Activated CD4-positive, alpha-beta T cell treated with anti-CD3 and anti-CD28 coated beads for 4 hours (primary cell): ENCODE data around the gene MUC4.
"Not testable (repeated sequence)": the region's sequence is repeated elsewhere in the genome, so short reads cannot be mapped to it uniquely, and the experiment has no call there.

Experiments used
- DNase-seq, 2 donors: peaks; one replicate each; pipeline ENCODE4 v3.0.0-alpha.2; 2020

MUC4 gene

GRCh38 chr3:195713150-195713549 is 98.6 kb downstream of the MUC4 start:
- DNase-seq, result not testable (repeated sequence)

DNA sequence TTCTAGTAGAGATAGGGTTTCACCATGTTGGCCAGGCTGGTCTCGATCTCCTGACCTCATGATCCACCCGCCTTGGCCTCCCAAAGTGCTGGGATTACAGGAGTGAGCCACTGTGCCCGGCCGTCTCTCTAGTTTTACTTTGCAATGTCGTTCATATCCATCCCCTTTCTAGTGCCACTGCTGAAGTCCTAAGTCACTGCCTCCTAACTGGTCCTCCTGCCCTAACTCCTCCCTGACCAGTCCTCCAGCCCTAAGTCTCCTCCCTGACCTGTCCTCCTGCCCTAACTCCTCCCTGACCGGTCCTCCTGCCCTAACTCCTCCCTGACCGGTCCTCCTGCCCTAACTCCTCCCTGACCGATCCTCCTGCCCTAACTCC is 99.2 kb downstream of the MUC4 start:
- not testable (repeated sequence) for DNase-seq

DNA sequence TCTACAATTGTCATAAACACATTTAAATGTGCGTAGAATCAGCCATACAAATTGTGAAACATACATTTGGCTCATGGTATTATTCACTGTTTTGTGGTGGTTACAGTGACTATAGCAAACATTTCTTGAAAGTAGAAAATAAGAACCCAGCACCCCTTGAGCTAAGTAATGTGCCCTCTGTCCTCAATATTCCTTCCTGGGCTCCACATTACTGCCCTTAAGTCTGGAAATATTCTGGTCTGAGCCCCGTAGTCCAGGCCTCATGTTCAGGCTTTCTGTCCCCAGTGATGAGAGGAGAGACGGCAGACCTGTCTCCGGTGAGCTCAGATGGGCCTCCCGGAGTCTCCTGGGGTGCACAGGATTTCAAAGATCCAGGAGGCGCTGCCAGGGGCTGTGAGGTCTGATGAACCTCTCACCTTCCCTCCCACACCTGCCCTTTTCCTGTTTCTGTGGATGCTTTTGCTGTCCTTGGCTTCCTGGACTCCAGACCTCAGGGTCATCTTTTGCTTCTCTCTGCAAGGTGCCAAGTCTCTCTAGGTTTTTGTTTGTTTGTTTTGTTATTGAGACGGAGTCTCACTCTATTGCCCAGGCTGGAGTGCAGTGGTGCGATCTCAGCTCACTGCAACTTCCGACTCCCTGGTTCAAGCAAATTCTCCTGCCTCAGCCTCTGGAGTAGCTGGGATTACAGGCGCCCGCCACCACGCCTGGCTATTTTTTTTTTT is 99.8 kb downstream of the MUC4 start:
- no peak for DNase-seq

GRCh38 chr3:195711091-195711812 is 100.5 kb downstream of the MUC4 start:
- DNase-seq, result not testable (repeated sequence)

- DNase-seq, result not testable (repeated sequence)
Observed at GRCh38 chr3:195710126-195710905, 101.4 kb downstream of the MUC4 start.

- DNase-seq, result no peak
Observed at GRCh38 chr3:195709676-195710085, 102.0 kb downstream of the MUC4 start.

- DNase-seq, result no peak
Observed at GRCh38 chr3:195708626-195709481, 102.9 kb downstream of the MUC4 start.

DNA sequence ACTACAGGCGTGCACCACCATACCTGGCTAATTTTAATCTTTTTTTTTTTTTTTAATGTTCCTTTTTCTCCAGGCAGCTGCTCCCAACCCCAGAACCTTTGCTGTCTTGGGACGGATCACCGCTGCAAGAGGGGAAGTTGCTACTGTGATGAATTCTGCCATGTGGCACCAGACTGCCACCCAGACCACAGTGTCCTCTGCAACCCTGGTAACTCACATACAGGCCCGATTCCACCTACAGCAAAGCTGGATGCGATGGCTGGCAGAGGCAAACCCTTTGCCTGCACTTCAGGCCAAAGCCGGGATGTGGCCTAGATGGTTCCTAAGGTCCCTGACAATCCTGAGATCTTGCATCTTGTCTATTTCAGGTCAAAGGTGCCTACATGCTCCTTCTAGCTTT is 103.7 kb downstream of the MUC4 start:
- DNase-seq, result no peak

DNA sequence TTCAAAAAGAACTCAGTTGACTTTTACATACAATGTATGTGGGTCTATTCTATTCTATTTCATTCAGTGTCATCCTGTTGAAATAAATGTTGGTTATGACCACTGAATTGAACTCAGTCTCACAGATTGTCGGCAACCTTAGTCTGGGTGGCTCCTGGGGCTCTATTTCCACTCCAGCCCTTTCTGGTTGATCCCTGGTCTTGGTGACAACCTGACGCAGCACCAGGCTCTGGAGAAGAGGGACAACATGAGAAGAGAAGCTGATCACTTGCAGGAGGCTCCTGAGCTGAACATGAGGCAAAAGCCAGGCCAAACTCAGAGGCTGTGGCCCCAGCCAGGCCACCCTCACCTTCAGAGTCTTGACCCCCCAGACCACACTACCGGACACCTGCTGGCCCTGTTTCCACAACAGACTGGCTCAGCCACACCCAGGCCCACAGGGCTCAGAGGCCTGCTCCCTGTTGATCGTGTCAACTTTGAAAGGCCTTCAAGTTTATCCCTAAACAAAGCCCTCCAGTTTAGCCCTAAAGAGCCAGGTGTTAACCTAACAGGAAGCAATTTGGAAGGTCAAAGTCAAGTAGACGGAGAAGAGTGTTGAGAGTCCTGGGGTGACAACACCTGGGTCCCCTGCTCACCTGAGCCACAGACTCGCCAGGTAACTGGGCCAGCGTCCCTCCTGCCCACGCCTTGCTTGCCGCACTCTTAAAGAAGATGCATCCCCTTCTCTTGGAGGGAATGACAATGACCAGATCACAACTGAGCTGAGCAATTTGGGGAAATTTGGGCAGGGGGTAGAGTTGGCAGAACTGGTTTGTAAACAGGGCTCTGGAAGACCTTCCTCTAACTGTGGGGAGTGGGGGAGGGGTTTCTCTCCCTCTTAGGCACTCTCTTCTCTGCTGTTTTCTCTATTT is 106.4 kb downstream of the MUC4 start:
- DNase-seq, result no peak

DNA sequence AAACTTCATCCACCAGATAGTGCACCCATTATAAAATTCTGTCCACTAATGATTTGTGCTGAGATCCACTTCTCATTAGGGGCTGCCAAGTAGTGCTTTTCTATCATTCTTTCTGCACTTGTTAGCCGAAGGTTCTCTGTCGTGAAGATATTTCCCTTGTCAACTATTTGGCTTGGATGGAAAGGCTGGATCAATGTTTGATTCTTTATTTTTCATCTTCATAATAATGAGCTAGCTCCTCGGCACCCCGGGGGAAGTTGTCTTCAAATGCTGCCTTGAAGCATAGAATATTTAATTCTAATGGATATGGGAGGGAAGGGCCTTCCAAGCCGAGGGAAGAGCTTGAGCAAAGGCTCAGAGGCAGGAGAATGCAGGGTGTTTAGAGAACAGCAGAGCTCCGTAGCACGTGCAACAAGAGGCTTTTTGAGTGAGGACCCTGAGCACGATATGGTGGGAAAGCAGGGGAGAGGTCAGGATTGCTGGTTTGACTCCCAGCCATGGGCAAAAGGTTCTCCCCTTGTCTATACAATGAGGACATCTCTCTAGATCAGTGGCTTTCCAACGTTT is 107.2 kb downstream of the MUC4 start:
- DNase-seq, result no peak

GRCh38 chr3:195703776-195704175 is 108.0 kb downstream of the MUC4 start:
- DNase-seq, result no peak

GRCh38 chr3:195701042-195701915 is 110.5 kb downstream of the MUC4 start:
- no peak for DNase-seq

- DNase-seq, result no peak
Observed at GRCh38 chr3:195700319-195700718, 111.4 kb downstream of the MUC4 start.

GRCh38 chr3:195699860-195700259 is 111.9 kb downstream of the MUC4 start:
- DNase-seq, result no peak

DNA sequence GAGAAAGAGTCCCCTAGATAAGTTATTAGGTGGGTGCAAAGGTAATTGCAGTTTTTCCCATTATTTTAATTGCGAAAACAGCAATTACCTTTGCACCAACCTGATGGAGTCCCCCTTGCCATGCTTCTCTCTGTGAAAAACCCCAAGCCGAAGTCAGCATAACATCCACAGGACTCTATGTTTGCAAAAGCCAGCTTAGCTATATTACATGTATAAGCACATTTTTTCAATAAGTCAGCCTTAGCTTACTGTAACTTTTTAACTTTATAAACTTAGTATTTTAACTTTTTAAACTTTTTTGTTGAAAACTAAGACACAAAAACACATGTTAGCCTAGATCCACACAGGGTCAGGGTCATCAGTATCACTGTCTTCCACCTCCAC is 112.3 kb downstream of the MUC4 start:
- no peak for DNase-seq

GRCh38 chr3:195698647-195699387 is 112.9 kb downstream of the MUC4 start:
- no peak for DNase-seq

DNA sequence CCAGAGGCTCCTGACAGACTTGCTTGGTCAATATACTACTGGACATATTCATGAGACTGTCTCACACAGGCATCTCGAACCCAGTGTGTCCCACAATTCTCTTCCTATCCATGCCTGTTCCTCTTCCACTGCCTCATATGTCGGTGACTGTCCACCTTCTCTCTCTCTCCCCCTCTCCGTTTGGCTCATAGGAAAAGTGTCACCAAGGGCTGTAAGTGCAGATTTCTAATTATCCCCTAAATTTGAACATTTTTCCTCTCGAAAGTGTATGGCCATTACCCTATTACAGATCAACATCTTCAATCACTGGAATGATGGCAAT is 113.4 kb downstream of the MUC4 start:
- no peak for DNase-seq

- DNase-seq, result no peak
Observed at GRCh38 chr3:195697582-195698324, 114.0 kb downstream of the MUC4 start.
